ENCODE results near the gene PACC1. TPM values are rescaled to one million over a fixed set of nuclear protein-coding genes. Genes with fewer than 3 reads are reported as not detected.

The PACC1 gene
- total RNA-seq, result 10 to 100 TPM; 17.3 to 27.4 TPM
- polyA plus RNA-seq (2013, experiment 1 of 2), result 31.0 TPM
- polyA plus RNA-seq (2013, experiment 2 of 2), result 28.6 TPM
- long read RNA-seq, experiment 1, partial matches to known transcripts, result 0 of 4 reads
- long read RNA-seq, experiment 1, other reads (novel, unspliced or antisense), result 2 of 4 reads
- long read RNA-seq, experiment 2, transcript TMEM206-201 (8 exons, 2,475 nt), result major isoform, 44 of 56 reads
- long read RNA-seq, experiment 2, partial matches to known transcripts, result 2 of 56 reads
- long read RNA-seq, experiment 2, other reads (novel, unspliced or antisense), result 10 of 56 reads
- long read RNA-seq, experiment 3, transcript TMEM206-201 (8 exons, 2,475 nt), result major isoform, 96 of 122 reads
- long read RNA-seq, experiment 3, partial matches to known transcripts, result 7 of 122 reads
- long read RNA-seq, experiment 3, other reads (novel, unspliced or antisense), result 19 of 122 reads
- long read RNA-seq, experiment 4, transcript TMEM206-201 (8 exons, 2,475 nt), result major isoform, 68 of 85 reads
- long read RNA-seq, experiment 4, partial matches to known transcripts, result 5 of 85 reads
- long read RNA-seq, experiment 4, other reads (novel, unspliced or antisense), result 12 of 85 reads

GRCh38 chr1:212414328-212415106, at the start of gene PACC1:
Gene PACC1, minus strand, starts transcription at chr1:212414886. Its CDS starts 129 bp downstream, at chr1:212414757.
- Histone ChIP-seq H3K36me3 (ENCODE audit: control insufficient read depth, insufficient read depth, low read length) (peaks cover 29% of the 10 kb centered on the region), H3K9ac (ENCODE audit: extremely low read depth, low read length, poor library complexity, severe bottlenecking) (peak within 1 kb of the TSS; percentile 0), H3K4me1 (ENCODE audit: control insufficient read depth, insufficient read depth, low read length) (peaks cover 4% of the 10 kb centered on the region), H3K9me3 (ENCODE audit: control insufficient read depth, low read length) (no peaks in the 10 kb centered on the region), H3K27me3 (ENCODE audit: control insufficient read depth, insufficient read depth, low read length, poor library complexity, severe bottlenecking) (no peaks in the 10 kb centered on the region), H3K4me3 (ENCODE audit: low read length) (peak within 1 kb of the TSS; percentile 84), H3K27ac (ENCODE audit: low read depth, low read length) (no peak within 1 kb of the TSS)
- H3K36me3 Mint-ChIP-seq (ENCODE audit: low read depth), result peaks cover 22% of the 10 kb centered on the region
- no peaks in the 10 kb centered on the region for H3K9me3 Mint-ChIP-seq
- H3K4me1 Mint-ChIP-seq, result peaks cover 29% of the 10 kb centered on the region
- WGBS, 2 experiments (ENCODE audit: insufficient coverage in 1 of 2, insufficient read length in 1 of 2), result 0% methylated on average over 44 to 74 of the region's 74 CpGs
- no peak for TF ChIP-seq CTCF (conservative IDR thresholded peaks at IDR 0.05)
- H3K27me3 Mint-ChIP-seq (ENCODE audit: insufficient read depth), result no peaks in the 10 kb centered on the region
- DNase-seq, result peak; percentile 99
- peak within 1 kb of the TSS; percentile 94 for H3K27ac Mint-ChIP-seq
- H3K4me3 Mint-ChIP-seq, result peak within 1 kb of the TSS; percentile 70

GRCh38 chr1:212463565-212464285, 49.0 kb upstream of the PACC1 start:
- Histone ChIP-seq H3K4me3 (ENCODE audit: low read length) (no peak overlapping the region), H3K36me3 (ENCODE audit: control insufficient read depth, insufficient read depth, low read length) (no peaks in the 10 kb centered on the region), H3K9ac (ENCODE audit: extremely low read depth, low read length, poor library complexity, severe bottlenecking) (no peak overlapping the region), H3K27me3 (ENCODE audit: control insufficient read depth, insufficient read depth, low read length, poor library complexity, severe bottlenecking) (no peaks in the 10 kb centered on the region), H3K9me3 (ENCODE audit: control insufficient read depth, low read length) (no peaks in the 10 kb centered on the region), H3K27ac (ENCODE audit: low read depth, low read length) (no peak overlapping the region), H3K4me1 (ENCODE audit: control insufficient read depth, insufficient read depth, low read length) (no peaks in the 10 kb centered on the region)
- H3K9me3 Mint-ChIP-seq, result peaks cover 3% of the 10 kb centered on the region
- H3K27me3 Mint-ChIP-seq (ENCODE audit: insufficient read depth), result peaks cover 1% of the 10 kb centered on the region
- H3K4me3 Mint-ChIP-seq, result no peak overlapping the region
- WGBS, 2 experiments (ENCODE audit: insufficient coverage in 1 of 2, insufficient read length in 1 of 2), result 76 to 93% methylated on average over 3 to 7 of the region's 7 CpGs
- no peak overlapping the region for H3K27ac Mint-ChIP-seq
- no peaks in the 10 kb centered on the region for H3K36me3 Mint-ChIP-seq (ENCODE audit: low read depth)
- TF ChIP-seq CTCF (conservative IDR thresholded peaks at IDR 0.05), result no peak
- DNase-seq, result peak; percentile 64
- peaks cover 25% of the 10 kb centered on the region for H3K4me1 Mint-ChIP-seq

All from endodermal cell (in vitro differentiated cells).